Measurements from ENCODE around the gene ITGB7.

Gene ITGB7

GRCh38 chr12:53201639-53202038 lies 5.4 kb downstream of the ITGB7 start:
- Mint-ChIP-seq H3K27ac (peak overlapping the region; percentile 17), H3K9me3 (no peaks in the 10 kb centered on the region), H3K4me3 (peak overlapping the region; percentile 51), H3K27me3 (ENCODE audit: low read depth) (no peaks in the 10 kb centered on the region), H3K4me1 (ENCODE audit: low read depth) (peaks cover 60% of the 10 kb centered on the region), H3K36me3 (ENCODE audit: low read depth) (peaks cover 75% of the 10 kb centered on the region)
- DNase-seq (ENCODE audit: low spot score) = no peak

GRCh38 chr12:53201177-53201541 lies 5.9 kb downstream of the ITGB7 start:
- peak overlapping the region; percentile 85 for H3K27ac Mint-ChIP-seq
- peaks cover 75% of the 10 kb centered on the region for H3K36me3 Mint-ChIP-seq (ENCODE audit: low read depth)
- no peaks in the 10 kb centered on the region for H3K9me3 Mint-ChIP-seq
- H3K27me3 Mint-ChIP-seq (ENCODE audit: low read depth) = no peaks in the 10 kb centered on the region
- peaks cover 61% of the 10 kb centered on the region for H3K4me1 Mint-ChIP-seq (ENCODE audit: low read depth)
- DNase-seq (ENCODE audit: low spot score) = no peak
- peak overlapping the region; percentile 80 for H3K4me3 Mint-ChIP-seq

GRCh38 chr12:53200458-53201176 lies 6.4 kb downstream of the ITGB7 start:
- H3K9me3 Mint-ChIP-seq = no peaks in the 10 kb centered on the region
- no peaks in the 10 kb centered on the region for H3K27me3 Mint-ChIP-seq (ENCODE audit: low read depth)
- H3K36me3 Mint-ChIP-seq (ENCODE audit: low read depth) = peaks cover 73% of the 10 kb centered on the region
- peak overlapping the region; percentile 80 for H3K4me3 Mint-ChIP-seq
- H3K4me1 Mint-ChIP-seq (ENCODE audit: low read depth) = peaks cover 57% of the 10 kb centered on the region
- peak; percentile 50 for DNase-seq (ENCODE audit: low spot score)
- peak overlapping the region; percentile 85 for H3K27ac Mint-ChIP-seq

- Mint-ChIP-seq H3K27ac (peak overlapping the region; percentile 85), H3K4me1 (ENCODE audit: low read depth) (peaks cover 53% of the 10 kb centered on the region), H3K36me3 (ENCODE audit: low read depth) (peaks cover 74% of the 10 kb centered on the region), H3K4me3 (peak overlapping the region; percentile 80), H3K27me3 (ENCODE audit: low read depth) (no peaks in the 10 kb centered on the region), H3K9me3 (no peaks in the 10 kb centered on the region)
- no peak for DNase-seq (ENCODE audit: low spot score)
Observed at GRCh38 chr12:53200107-53200457, 7.0 kb downstream of the ITGB7 start.

GRCh38 chr12:53199700-53200099 lies 7.4 kb downstream of the ITGB7 start:
- Mint-ChIP-seq H3K36me3 (ENCODE audit: low read depth) (peaks cover 75% of the 10 kb centered on the region), H3K27ac (peak overlapping the region; percentile 39), H3K9me3 (no peaks in the 10 kb centered on the region), H3K27me3 (ENCODE audit: low read depth) (no peaks in the 10 kb centered on the region), H3K4me1 (ENCODE audit: low read depth) (peaks cover 53% of the 10 kb centered on the region), H3K4me3 (peak overlapping the region; percentile 80)
- no peak for DNase-seq (ENCODE audit: low spot score)

DNA sequence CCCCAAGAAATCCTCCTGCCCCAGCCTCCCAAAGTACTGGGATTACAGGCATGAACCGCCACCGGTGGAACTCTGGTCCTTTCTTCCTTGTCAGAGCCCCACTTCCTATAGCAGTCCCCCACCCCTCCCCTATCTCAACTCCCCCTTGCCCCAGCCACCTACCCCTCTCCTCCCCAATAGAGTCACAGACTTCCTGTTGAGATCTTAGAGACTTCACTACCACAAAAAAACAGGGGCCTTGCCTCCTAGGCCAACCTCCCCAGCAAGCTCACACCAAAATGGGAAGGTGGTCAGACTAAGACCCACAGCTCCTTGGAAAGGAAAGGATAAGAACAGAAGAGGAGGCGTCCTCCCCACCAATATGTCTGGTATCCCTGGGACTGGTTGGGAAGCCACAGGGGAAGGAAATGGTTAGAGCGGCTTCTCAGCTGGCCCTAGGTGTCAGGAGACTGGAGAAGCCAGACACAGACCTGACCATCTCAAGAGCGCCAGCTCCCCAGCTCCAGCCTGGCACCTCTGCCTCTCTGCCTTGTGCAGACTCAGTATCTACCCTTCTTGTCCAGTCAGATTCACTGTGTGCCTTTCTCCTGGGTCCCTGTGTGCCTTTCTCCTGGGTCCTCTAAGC lies 8.5 kb downstream of the ITGB7 start:
- no peaks in the 10 kb centered on the region for H3K9me3 Mint-ChIP-seq
- peaks cover 45% of the 10 kb centered on the region for H3K4me1 Mint-ChIP-seq (ENCODE audit: low read depth)
- no peaks in the 10 kb centered on the region for H3K27me3 Mint-ChIP-seq (ENCODE audit: low read depth)
- no peak for DNase-seq (ENCODE audit: low spot score)
- peak overlapping the region; percentile 82 for H3K4me3 Mint-ChIP-seq
- peak overlapping the region; percentile 95 for H3K27ac Mint-ChIP-seq
- H3K36me3 Mint-ChIP-seq (ENCODE audit: low read depth) = peaks cover 77% of the 10 kb centered on the region

- Mint-ChIP-seq H3K36me3 (ENCODE audit: low read depth) (peaks cover 85% of the 10 kb centered on the region), H3K4me1 (ENCODE audit: low read depth) (peaks cover 40% of the 10 kb centered on the region), H3K27ac (peak overlapping the region; percentile 23), H3K4me3 (no peak overlapping the region), H3K27me3 (ENCODE audit: low read depth) (no peaks in the 10 kb centered on the region), H3K9me3 (no peaks in the 10 kb centered on the region)
- DNase-seq (ENCODE audit: low spot score) = no peak
Observed at GRCh38 chr12:53197011-53197640, 9.9 kb downstream of the ITGB7 start.

DNA sequence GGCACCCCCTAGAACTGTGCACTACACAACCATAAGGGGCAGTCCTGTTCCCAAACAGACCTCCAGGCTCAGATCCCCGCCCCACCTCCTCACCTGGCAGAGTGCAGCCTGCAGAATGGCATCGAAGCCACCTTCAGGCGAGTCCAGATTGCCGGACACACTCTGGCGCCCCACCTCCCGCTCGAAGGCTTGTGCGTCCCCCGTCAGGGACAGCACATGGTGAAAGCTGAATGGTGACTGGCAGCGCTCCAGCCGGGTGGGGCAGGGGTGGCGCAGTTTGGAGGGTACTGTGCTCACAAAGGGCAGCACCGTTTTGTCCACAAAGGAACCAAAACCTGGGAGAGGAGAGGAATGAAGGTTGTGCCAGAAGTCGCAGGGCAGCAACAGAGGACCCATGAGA lies 10.6 kb downstream of the ITGB7 start:
- no peaks in the 10 kb centered on the region for H3K9me3 Mint-ChIP-seq
- H3K36me3 Mint-ChIP-seq (ENCODE audit: low read depth) = peaks cover 87% of the 10 kb centered on the region
- no peaks in the 10 kb centered on the region for H3K27me3 Mint-ChIP-seq (ENCODE audit: low read depth)
- no peak for DNase-seq (ENCODE audit: low spot score)
- H3K4me3 Mint-ChIP-seq = no peak overlapping the region
- H3K27ac Mint-ChIP-seq = peak overlapping the region; percentile 37
- peaks cover 40% of the 10 kb centered on the region for H3K4me1 Mint-ChIP-seq (ENCODE audit: low read depth)

DNA sequence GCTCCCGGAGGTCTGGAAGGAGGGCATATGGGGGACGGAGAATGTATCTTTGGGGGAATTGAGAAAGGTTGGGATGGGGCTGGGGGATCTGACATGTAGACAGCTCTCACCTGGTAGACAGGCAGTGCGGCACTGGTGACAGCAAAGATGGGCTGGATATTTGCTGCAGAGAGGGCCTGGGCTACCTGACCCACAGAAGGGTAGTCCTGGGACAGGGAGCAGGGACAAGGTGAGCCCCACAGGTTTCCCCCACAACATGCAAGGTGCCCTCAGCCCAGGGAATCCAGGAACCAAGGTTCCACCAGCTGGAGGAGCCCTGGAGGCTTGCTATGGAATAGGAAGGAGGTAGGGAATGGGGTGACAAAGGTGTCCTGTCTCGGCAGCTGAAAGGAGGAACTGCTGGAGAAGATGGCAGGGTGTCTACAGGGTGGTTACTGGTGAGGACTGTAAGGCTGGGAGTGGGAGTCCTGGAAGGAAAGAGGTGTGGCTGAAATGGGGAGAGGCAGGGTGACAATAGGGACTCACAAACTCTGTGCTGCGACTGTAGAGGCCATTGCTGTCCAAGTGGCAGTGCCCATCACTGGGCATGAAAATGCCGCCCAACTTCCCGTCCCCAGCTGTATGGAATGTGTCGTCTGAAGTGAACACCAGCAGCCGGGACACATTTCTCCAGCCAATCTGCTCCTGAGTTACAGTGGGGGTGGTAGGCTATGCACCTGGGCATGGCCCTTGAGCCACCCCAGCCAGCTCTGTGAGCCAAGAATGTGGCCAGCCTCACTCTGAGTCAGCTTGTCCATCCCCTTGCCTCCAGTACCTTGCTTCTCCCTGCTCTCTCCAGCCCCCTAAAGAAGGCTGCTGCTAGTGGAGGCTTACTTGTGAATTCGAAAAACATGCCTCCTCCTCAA lies 11.3 kb downstream of the ITGB7 start:
- Mint-ChIP-seq H3K4me1 (ENCODE audit: low read depth) (peaks cover 34% of the 10 kb centered on the region), H3K27me3 (ENCODE audit: low read depth) (no peaks in the 10 kb centered on the region), H3K27ac (peak overlapping the region; percentile 37), H3K4me3 (peak overlapping the region; percentile 14), H3K36me3 (ENCODE audit: low read depth) (peaks cover 88% of the 10 kb centered on the region), H3K9me3 (no peaks in the 10 kb centered on the region)
- DNase-seq (ENCODE audit: low spot score) = no peak

- DNase-seq (ENCODE audit: low spot score) = no peak
- Mint-ChIP-seq H3K9me3 (no peaks in the 10 kb centered on the region), H3K27me3 (ENCODE audit: low read depth) (no peaks in the 10 kb centered on the region), H3K27ac (peak overlapping the region; percentile 28), H3K4me3 (no peak overlapping the region), H3K4me1 (ENCODE audit: low read depth) (peaks cover 28% of the 10 kb centered on the region), H3K36me3 (ENCODE audit: low read depth) (peaks cover 84% of the 10 kb centered on the region)
Observed at GRCh38 chr12:53194973-53195372, 12.1 kb downstream of the ITGB7 start.

DNA sequence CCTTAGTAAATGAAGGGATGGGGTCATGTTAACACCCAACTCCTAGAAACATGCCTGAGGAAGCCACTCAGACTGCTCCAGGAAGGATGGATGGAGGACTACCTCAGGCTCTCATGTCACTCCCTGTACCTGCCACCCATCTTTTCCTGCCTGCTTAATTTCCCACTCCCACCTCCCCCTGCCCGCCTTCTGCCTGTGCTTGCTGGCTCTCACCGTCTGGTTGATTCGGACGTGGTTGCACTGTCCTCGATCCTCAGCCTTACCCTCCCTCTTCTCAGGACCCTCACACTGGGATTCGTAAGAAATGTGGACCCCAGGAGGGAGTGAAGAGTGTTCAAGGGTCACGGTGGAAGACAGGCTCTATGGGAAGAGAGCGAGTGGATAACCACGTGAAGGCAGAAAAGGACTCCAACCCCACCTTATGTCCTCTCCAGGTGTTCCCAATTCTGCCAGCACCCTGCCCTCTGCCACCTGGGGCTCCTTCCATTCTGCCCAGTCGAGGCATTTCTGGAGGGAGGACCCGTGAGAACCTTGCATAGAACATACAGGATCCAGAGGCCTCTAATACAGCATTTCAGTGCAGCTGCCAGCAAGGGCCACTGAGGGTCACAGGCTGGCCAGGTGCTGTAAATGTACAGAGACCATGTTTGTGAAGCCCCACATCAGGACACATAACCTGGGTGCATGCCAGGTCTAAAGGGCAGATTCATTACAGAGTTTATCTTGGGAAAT lies 12.9 kb downstream of the ITGB7 start:
- Mint-ChIP-seq H3K4me1 (ENCODE audit: low read depth) (peaks cover 24% of the 10 kb centered on the region), H3K27me3 (ENCODE audit: low read depth) (no peaks in the 10 kb centered on the region), H3K4me3 (no peak overlapping the region), H3K27ac (peak overlapping the region; percentile 26), H3K9me3 (no peaks in the 10 kb centered on the region), H3K36me3 (ENCODE audit: low read depth) (peaks cover 85% of the 10 kb centered on the region)
- no peak for DNase-seq (ENCODE audit: low spot score)

DNA sequence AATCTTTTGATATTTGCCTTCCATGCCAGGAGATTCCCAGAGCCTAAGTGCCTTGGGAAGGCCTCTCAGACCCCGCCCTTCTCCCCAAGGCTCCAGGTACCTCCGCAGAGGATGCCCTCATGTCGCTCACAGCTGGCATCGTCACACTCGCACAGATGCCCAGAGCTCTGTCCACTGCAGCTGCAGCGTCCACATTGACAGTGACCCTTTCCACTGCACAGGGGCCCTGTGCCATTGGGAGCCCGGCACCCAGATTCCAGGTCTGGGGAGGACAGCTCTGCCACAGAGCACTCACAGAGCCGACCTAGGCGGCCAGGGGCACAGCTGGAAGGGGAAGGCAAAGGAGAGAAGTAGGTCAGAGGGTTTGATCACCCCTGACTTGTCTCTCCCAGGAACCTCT lies 14.0 kb downstream of the ITGB7 start:
- no peak for DNase-seq (ENCODE audit: low spot score)
- peaks cover 16% of the 10 kb centered on the region for H3K4me1 Mint-ChIP-seq (ENCODE audit: low read depth)
- H3K36me3 Mint-ChIP-seq (ENCODE audit: low read depth) = peaks cover 85% of the 10 kb centered on the region
- H3K9me3 Mint-ChIP-seq = no peaks in the 10 kb centered on the region
- H3K27me3 Mint-ChIP-seq (ENCODE audit: low read depth) = no peaks in the 10 kb centered on the region
- peak overlapping the region; percentile 69 for H3K27ac Mint-ChIP-seq
- no peak overlapping the region for H3K4me3 Mint-ChIP-seq

- Mint-ChIP-seq H3K4me1 (ENCODE audit: low read depth) (peaks cover 13% of the 10 kb centered on the region), H3K27ac (no peak overlapping the region), H3K4me3 (no peak overlapping the region), H3K9me3 (no peaks in the 10 kb centered on the region), H3K36me3 (ENCODE audit: low read depth) (peaks cover 86% of the 10 kb centered on the region), H3K27me3 (ENCODE audit: low read depth) (no peaks in the 10 kb centered on the region)
- no peak for DNase-seq (ENCODE audit: low spot score)
Observed at GRCh38 chr12:53192531-53193021, 14.5 kb downstream of the ITGB7 start.
